AG20443 (cell line): ENCODE data around the gene CDKN3.

Experiments used
- DNase-seq: peaks from one replicate; pipeline ENCODE4 v3.0.0; 2012; ENCODE audit warnings: low spot score, mixed read lengths

CDKN3 gene, protein sequence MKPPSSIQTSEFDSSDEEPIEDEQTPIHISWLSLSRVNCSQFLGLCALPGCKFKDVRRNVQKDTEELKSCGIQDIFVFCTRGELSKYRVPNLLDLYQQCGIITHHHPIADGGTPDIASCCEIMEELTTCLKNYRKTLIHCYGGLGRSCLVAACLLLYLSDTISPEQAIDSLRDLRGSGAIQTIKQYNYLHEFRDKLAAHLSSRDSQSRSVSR

DNA sequence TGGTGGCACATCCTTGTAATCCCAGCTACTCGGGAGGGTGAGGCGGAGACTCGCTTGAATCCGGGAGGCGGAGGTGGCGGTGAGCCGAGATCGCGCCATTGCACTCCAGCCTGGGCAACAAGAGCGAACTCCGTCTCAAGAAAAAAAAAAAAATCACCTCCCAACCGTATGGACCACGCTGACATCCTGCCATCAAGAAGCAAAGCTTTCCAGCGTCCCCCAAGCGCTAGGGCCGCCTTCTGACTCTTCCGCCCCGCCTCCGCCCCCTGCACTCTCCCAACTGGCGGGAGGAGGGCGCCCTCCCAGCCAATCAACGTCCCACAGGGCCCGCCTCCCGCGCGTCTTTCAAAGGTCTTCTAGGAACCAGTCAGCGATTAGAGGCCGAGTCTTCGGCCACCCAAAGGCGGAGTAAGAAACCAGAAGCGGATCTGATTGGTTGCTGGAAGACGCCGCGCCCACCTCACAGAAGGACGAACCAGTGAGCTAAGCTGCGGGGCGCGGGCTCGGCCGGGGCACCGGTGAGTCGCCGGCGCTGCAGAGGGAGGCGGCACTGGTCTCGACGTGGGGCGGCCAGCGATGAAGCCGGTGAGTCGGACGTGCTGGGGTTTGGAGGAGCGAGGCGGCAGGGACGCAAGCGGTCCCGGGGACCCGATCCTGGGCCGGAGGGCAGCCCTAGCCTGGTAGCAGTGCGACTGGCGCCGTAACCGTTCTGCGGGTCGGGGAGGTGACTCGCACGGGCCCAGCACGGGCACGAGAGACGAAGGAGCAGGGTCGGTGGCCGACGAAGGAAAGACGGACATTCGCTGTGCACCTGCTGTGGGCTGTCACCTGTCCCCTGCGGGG, at the start of gene CDKN3:
TSS of gene CDKN3 (plus strand) at position 515 of the 843 bp plus-strand sequence. CDS start at position 577, 62 bp downstream.
- DNase-seq: peak; percentile 96

DNA sequence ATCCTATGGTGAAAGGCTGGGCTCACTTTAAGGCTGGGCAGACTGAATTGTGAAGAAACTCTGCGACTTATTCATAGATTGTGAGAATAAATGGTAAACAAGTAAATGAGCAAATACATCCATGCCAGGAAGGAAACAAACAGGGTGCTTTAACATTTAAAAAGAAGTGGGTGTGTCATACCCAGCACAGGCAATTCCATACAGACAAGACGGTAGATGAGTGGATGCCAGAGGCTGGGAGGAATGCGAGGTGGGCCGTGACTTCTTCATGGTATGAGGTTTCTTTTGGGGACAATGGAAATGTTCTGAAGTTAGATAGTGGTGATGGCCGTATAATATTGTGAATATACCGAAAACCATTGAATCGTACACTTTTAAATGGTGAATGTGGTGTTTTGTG, 49.8 kb upstream of the CDKN3 start:
- no peak for DNase-seq

DNA sequence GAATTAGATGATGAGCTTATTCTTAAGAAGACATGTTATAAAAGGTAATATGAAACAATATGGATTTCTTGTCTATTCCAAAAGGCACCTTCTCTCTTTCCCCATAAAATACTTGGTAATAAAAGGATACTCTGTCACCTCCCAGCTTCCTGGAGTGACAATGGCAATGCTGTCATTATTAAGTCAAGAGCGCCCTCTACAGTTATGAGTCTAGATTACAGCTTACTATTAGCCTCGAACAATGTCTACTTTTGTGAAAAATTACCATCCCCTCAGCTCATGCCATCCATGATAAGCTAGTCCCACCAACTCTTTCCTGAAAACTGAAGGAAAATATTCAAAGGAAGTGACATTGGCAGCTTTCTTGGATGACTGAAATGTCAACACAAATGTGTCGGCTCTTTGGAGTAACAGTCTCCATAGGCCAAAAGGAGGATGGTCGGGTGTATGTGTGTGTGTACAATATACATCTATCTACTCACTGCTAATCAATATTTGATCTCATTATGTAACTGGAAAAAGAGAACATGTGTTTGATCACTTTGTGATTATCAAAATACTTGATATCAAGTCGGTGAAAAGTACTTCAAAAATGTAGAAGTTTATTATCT, 48.7 kb upstream of the CDKN3 start:
- peak; percentile 58 for DNase-seq

DNA sequence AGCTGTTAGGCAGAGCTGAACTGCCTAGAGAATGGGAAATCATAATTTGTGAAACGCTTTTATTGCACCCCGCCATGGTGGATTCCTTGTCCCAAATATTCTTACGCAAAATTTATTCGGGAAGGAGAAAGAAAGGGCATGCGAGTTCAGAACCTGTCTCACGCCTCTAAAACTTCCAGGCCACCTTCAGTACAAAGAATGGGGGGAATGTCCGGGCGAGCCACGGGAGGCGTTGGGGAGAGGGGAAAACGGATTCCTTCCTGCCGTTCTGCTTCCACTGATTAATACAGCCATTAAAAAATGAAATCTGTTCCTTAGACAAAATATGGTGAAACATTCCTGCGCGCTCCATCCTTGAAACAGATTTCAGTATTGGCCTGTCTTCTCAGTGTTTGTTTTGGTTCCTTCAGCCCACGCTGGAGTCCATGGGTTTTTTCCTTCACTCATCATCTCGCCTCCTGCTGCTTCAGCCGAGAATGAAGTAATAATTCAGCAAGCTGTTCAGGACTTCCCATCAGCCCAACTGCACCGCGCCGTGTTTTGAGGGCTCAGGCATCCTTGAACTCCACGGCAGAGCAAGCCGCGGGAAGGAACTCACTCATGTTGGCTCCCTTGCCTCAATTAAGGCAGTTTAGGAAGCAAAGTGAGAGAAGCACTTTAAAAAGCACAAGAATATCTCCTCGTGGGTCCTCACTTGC, 47.7 kb upstream of the CDKN3 start:
- peak; percentile 75 for DNase-seq

DNA sequence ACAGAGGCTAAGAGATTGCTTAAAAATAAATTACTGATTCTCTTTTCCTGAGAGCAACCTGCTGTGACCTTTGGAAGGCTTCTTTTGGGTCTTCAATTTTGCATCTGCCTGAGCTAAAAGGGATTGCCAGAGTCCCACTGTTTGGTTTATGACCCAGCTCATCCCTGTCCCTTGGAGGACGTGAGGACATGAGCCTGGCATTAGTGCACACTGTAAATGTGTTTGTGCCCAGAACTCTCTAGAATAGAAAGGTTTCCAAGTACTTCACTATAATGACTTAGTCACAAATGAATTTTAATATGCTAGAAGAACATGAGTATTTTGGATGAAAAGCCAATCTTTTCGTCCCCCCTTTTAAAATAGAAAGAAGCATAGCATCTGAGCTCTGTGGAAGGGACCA, 47.1 kb upstream of the CDKN3 start:
- no peak for DNase-seq

DNA sequence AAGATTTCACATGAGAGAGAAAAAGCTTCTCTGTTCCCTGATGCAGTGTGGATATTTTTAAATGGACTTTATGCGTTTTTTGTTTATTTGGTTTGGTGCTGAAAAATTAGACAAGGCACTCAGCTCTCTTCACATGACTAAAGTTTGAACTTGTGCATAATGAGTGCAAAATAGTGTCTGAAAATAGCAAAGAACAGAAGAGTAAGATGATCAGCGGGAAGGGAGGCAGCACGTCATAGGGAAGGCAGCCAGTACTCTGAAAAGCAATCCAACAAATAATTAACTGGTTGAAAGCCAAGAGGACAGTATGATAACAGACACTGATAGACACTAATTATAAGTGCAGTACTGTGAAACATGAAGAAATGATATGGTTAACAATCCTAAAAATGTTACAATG, 46.6 kb upstream of the CDKN3 start:
- no peak for DNase-seq

DNA sequence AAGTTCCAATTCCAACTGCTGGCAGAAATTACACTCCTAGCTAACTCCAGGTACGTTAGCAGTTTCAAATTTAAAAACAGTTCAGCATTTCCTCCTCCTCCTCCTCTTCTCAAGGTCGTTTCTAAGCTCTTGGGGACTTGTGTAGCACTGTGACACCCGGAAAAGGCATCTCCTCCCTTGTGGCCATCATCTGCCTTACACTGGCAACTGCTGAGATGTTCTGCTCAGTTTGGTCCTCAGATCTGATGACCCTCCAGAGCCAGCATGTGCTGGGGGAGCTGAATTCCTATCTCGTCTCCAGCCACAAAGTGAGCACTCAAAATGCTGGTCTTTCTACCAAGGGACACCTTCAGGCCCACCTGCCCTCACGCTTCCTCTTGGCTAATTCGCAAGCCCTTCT, 43.5 kb upstream of the CDKN3 start:
- DNase-seq: no peak

DNA sequence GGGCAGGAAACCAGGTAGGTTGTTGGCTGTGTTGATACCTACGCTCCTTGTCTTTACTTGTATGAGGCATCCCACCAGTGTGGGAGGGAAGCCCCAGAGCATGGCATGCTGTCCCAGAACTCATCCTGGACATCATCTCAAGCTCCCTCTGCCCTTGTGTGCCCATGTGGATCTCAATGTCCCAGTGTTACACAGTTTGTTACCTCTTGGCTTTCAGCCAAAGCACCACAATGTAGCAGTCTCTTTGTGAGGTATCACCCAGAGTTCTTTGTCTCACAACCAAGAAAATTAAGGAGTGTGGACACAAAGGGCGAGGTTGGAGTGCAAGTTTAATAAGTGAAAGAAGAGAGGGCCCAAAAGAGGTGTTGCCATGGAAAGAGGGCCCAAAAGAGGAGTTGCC, 43.1 kb upstream of the CDKN3 start:
- no peak for DNase-seq

DNA sequence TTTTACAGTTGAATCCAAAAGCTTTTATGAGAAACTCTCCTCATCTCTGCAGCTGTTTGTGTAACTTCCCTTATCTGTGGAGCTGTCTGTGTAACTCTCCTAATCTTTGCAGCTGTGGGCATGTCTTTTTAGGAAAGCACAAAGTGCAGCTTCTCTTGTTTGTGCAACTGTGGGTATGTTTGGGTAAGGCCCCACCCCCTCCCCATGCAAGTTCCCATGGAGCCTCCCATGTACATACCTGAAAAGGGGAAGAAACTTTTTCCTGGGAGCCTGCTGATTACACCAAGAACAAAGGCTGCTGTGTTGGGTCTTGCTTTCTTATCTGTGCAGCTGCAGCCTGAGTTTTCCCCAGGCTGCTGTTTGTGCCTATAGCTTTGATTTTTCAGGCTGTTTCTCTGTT, 42.7 kb upstream of the CDKN3 start:
- DNase-seq: no peak

DNA sequence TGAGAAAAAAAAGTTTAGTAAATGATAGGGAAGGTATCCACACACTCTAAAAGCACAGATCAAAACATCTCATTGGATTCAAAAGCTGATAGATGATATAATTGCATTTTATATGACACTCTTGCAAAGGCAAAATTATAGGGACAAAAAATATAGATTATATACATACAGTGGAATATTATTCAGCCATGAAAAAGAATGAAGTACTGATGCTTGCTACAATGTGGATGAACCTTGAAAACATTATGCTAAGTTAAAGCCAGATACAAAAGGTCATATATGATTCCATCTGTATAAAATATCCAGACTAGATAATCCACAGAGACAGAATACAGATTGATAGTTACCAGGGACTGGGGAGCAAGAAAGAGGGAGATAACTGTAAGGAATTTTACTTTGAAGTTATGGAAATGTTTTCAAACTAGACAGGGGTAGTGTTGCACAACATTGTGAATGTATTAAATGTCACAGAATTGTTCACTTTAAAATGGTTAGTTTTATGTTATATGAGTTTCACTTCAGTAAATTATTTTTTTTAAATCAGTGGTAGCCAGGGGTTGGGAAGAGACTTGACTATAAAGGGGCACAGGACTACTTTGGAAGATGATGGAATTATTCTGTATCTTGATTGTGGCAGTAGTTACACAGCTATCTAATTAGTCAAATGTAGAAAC, 41.7 kb upstream of the CDKN3 start:
- no peak for DNase-seq

DNA sequence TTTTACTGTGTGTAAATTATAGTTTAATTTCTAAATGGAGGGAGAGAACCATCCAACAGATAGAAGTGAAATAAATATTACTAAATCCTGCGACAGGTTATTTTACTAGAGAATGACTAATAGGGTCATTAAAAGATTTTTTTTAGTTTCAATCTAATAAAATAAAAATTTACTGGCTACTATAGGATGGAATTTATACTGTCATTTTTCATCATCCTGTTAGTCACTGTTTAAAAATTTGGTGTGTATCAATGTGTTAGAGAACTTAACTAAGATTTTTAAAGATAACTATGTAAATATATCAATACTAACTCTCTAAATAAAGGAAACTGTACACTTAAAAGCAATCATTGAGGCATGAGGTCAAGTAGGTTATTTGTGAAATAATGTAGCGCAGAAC, 41.1 kb upstream of the CDKN3 start:
- DNase-seq: no peak

DNA sequence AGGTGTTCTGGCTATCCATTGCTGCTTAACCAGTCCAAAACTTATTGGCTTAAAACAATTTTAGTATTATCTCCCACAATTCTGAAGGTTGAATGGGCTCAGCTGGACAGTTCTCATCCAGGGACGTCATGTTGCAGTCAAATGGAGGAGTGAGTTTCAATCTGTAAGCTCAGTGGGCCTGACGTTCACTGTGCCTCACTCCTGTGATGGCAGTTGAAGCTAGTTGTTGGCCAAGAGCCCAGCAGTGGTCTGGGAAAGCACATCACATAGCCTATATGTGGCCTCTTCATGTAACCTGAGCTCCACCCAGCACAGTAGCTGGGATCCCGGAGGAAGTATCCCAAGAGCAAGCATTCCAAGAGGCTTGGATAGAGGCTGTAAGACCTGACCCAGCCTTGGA, 40.6 kb upstream of the CDKN3 start:
- DNase-seq: no peak

DNA sequence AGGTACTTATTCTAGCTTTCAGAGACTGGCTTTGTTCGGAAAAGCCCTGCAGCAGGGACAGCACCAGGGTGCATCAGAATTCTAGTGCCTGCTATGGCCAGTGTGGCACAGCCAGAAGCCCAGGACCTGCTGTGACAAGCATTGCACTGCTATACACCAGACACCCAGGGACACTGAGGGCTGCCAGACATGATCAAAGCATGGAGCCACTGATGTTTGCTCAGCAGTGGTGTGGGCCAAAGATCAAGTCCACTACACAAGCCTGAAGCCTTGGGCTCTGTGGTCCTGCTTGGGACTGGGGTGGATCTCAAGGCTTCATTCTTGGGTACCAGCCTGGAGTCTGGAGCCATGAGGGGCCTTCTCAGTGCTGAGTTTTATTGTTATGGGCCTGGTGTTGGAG, 36.1 kb upstream of the CDKN3 start:
- no peak for DNase-seq

DNA sequence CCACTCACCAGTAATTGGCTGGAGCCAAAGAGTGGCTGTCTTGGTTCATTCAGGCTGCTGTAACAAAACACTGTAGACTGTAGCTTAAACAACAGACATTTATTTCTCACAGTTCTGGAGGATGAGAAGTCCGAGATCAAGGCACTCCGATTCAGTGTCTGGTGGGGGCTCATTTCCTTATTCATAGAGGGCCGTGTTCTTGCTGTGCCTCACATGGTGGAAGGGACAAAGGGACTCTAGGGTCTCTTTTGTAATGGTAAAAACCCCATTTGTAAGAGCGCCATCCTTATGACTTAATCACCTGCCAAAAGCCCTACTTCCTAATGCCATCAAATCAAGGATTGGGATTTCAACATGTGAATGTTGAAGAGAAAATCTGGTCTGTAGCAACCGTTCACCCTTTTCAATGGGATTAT, 34.7 kb upstream of the CDKN3 start:
- no peak for DNase-seq

DNA sequence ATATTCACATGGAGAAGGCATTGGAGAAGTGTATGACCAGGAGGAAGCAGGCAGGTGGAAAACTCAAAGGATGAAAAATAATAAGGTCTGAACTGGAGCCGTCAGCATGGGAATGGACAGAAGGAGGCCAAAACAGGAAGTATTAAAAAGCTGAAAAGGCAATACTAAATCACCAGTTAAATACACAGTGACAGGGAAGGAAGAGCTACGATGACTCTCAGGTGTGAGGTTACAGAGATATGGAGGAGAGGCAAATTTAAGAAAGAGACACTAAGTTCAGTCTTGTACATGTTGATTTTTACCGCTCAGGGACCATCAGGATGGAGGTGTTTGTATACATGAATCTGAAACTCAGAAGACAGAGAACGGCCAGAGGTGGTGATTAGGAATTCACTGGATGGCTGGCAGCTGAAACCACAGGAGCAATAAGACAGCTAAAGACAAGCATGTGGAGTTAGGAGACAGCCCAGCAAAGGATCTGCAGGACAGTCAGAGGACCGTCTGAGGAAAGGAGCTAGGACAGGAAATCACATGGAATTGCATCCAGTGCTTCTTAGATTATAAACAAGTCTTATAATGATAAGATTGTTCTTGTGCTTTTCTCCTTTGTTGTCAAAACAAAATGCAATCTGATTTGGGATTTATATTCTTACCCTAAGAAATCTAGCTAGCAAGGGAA, 33.9 kb upstream of the CDKN3 start:
- DNase-seq: no peak

DNA sequence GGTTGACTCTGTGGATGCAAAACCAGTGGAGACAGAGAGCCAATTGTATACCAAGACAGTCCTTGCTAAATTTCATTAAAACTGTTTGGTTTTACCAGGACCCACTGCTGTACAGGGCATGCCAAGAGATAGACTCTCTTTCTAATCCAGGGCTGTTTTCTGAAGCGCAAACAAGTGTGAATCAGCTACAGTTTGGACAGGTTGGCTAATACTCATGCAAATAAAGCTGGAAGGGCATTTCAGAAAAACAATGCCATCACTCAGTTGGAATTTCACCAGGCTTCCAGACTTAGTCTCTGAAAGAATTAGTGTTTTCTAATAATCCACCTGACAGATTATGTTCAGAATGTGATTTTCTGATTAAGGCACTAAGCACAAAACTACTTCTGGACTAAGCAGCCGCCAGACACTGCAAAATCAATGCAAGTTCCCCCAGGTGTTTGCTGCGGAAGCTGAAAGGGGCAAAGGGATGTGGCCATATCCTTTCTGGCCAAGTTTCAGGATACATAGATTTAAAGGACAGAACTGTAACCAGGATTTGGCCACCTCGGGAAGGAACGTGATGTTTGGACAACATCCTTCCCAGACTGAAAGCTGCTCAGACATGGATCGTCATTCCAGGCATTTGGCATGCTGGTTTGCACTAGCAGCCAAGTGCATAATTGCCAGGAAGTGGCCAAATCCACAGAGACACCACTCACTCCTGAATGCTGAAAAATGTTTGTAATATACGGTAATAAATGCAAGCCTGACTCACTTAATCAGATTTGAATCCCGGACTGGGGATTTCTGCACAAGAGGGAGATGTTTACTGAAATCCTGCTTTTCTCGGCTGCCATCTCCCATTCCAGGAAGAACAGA, 32.0 kb upstream of the CDKN3 start:
- DNase-seq: peak; percentile 68

DNA sequence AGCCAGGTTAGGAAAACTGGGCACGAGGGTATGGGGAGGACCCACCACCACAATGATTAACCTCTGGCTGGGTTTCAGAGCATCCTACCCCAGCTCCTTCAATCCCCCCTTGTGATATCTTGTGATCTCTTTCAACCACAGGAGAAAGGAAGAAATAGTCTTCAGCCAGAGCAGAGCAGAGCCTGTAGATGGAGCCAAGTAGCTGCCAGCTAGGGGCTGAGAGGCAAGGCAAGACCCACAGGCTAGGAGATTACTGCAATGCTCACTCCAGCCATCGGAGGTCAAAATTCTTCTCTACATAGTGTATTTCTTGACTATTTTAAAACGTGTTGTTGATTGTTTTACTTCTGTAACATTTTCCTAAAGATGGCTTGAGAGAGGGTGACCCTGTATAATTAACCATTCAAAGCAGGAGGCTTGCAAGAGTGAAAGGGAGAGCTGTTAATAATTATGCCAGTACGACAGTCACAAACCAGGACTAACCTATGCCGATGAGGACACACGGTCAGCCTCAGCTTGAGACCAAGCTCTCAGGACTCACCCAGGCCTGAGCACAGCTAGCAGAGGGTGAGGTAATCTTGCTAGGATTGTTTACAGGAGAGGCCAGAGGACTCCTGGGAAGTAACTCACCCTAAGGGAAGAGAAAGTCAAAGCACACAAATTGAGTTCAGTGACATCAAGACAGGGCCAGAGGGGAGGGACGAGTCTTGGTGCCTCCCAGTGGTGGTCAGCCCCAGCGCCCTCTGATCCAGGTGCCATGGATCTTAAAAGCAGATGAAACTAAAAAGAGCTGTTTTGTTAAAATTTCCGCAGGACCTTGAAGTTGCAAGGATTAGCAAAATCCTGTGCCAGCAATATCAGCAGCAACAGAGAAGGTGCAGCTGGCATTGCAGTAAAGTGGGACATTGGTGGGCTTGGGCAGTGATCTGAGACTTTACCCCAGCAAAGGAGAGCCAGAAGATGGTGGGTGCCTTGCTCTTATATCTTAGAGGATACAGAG, 29.8 kb upstream of the CDKN3 start:
- DNase-seq: peak; percentile 70

DNA sequence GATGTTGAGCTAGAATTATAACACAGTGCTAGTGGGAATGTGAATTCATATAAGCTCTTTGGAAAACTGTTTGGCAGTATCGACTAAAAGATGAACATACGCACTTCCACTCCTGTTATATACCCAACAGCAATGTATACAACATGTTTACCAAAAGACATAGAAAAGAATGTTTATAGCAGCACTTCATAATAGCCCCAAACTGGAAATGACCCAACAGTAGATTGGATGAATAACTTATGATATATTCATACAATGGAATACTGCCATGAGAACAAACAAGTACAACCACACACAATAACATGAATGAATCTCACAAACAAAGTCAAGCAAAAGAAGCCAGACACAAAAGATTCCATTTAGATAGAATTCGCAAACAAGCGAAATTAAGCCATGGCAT, 28.5 kb upstream of the CDKN3 start:
- DNase-seq: no peak

DNA sequence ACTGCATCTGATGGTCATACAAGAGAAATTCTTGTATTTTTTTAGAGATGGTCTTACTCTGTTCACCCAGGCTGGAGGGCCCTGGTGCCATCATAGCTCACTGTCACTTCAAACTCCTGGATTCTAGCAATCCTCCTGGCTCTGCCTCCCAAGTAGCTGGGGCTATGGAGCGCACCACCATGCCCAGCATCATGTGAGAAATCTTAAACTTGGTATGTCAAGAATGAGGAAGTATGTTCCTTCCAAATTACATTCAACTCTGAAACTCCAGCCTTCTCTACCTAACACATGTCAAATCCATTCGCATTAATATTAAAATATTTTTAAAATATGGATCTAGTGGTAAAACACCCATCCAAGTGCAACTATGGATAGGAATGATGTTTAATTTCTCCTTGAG, 27.5 kb upstream of the CDKN3 start:
- no peak for DNase-seq
